Gastroesophageal sphincter (tissue), 3 donors: Measurements from ENCODE around the gene NDFIP2.

Experiments used
- CTCF ChIP-seq, 4 experiments: fragments of 200-600 bp in 2 of 4; fragments of 450-650 bp in 2 of 4; sonication (generic) in 1 of 4; IDR thresholded peaks; one replicate each; pipeline ENCODE4 v1.5.1; 2017 to 2019; ENCODE audit warnings: antibody characterized with exemption in 4 of 4, mild to moderate bottlenecking in 2 of 4, moderate library complexity in 2 of 4
- EP300 ChIP-seq: sonication (generic); formaldehyde crosslinking; IDR thresholded peaks from one replicate; pipeline ENCODE4 v1.6.1; 2017; ENCODE audit warnings: antibody characterized with exemption, mild to moderate bottlenecking
- POLR2A ChIP-seq, 2 donors: fragments of 450-650 bp; IDR thresholded peaks; one replicate each; pipeline ENCODE4 v1.6.1; 2017; ENCODE audit warnings: antibody characterized with exemption in 2 of 2, mild to moderate bottlenecking in 2 of 2, moderate library complexity in 1 of 2

- TF ChIP-seq CTCF (IDR thresholded peaks at IDR 0.05) (no peak), POLR2A (IDR thresholded peaks at IDR 0.05) (no peak), EP300 (no peak)
Measured at GRCh38 chr13:79590394-79590676, 109.4 kb downstream of the NDFIP2 start.
